ENCODE measurements around the gene TTC31.
"Not testable (repeated sequence)": the region's sequence is repeated elsewhere in the genome, so short reads cannot be mapped to it uniquely, and the experiment has no call there.

Gene TTC31

GRCh38 chr2:74482801-74483674 lies at the start of gene TTC31, which contains the start of gene CCDC142:
TSS of gene TTC31 (plus strand) at chr2:74483081. CDS start at chr2:74483096, 15 bp downstream.
TSS of gene CCDC142 (minus strand) at chr2:74482998. CDS start at chr2:74482837, 161 bp downstream.
- Mint-ChIP-seq H3K27me3 (no peaks in the 10 kb centered on the region), H3K36me3 (peaks cover 37% of the 10 kb centered on the region), H3K27ac (peak within 1 kb of the TSS; percentile 98), H3K9me3 (no peaks in the 10 kb centered on the region), H3K4me1 (peaks cover 51% of the 10 kb centered on the region), H3K4me3 (peak within 1 kb of the TSS; percentile 100)
- CTCF ChIA-PET: interaction anchor here (0.8 to 6.1 kb wide), 21 partner anchors 9 to 118 kb away, joined by 3 to 86 read pairs (median 4); partner anchors contain the start of genes AUP1, HTRA2, INO80B and MOGS
- DNase-seq: peak; percentile 96

- Mint-ChIP-seq H3K9me3 (no peaks in the 10 kb centered on the region), H3K27ac (no peak overlapping the region), H3K27me3 (peaks cover 48% of the 10 kb centered on the region), H3K36me3 (no peaks in the 10 kb centered on the region), H3K4me1 (peaks cover 15% of the 10 kb centered on the region), H3K4me3 (no peak overlapping the region)
- CTCF ChIA-PET: no interaction called here
- no peak for DNase-seq
Observed at GRCh38 chr2:74436111-74436805, 46.6 kb upstream of the TTC31 start.

- H3K36me3 Mint-ChIP-seq: no peaks in the 10 kb centered on the region
- CTCF ChIA-PET: no interaction called here
- no peak overlapping the region for H3K27ac Mint-ChIP-seq
- H3K9me3 Mint-ChIP-seq: no peaks in the 10 kb centered on the region
- peaks cover 55% of the 10 kb centered on the region for H3K27me3 Mint-ChIP-seq
- H3K4me1 Mint-ChIP-seq: peaks cover 17% of the 10 kb centered on the region
- no peak for DNase-seq
- no peak overlapping the region for H3K4me3 Mint-ChIP-seq
Observed at GRCh38 chr2:74436848-74437695, 45.8 kb upstream of the TTC31 start.

- CTCF ChIA-PET: interaction anchor here (1.0 kb wide), 1 partner anchor 13 kb away, joined by 3 read pairs; no protein-coding TSS in a partner anchor
- Mint-ChIP-seq H3K9me3 (no peaks in the 10 kb centered on the region), H3K27me3 (peaks cover 61% of the 10 kb centered on the region), H3K27ac (no peak overlapping the region), H3K36me3 (no peaks in the 10 kb centered on the region), H3K4me1 (peaks cover 22% of the 10 kb centered on the region), H3K4me3 (no peak overlapping the region)
- no peak for DNase-seq
Observed at GRCh38 chr2:74438248-74438647, 44.6 kb upstream of the TTC31 start.

GRCh38 chr2:74439373-74439772 lies 43.5 kb upstream of the TTC31 start:
- no peak for DNase-seq
- Mint-ChIP-seq H3K4me3 (no peak overlapping the region), H3K27ac (no peak overlapping the region), H3K4me1 (peaks cover 22% of the 10 kb centered on the region), H3K36me3 (no peaks in the 10 kb centered on the region), H3K27me3 (peaks cover 73% of the 10 kb centered on the region), H3K9me3 (no peaks in the 10 kb centered on the region)
- CTCF ChIA-PET: interaction anchor here (0.9 to 1.3 kb wide), 3 partner anchors 10 to 14 kb away, joined by 3 to 4 read pairs (median 3); no protein-coding TSS in a partner anchor

- H3K27ac Mint-ChIP-seq: no peak overlapping the region
Observed at GRCh38 chr2:74439803-74440377, 43.0 kb upstream of the TTC31 start.

DNA sequence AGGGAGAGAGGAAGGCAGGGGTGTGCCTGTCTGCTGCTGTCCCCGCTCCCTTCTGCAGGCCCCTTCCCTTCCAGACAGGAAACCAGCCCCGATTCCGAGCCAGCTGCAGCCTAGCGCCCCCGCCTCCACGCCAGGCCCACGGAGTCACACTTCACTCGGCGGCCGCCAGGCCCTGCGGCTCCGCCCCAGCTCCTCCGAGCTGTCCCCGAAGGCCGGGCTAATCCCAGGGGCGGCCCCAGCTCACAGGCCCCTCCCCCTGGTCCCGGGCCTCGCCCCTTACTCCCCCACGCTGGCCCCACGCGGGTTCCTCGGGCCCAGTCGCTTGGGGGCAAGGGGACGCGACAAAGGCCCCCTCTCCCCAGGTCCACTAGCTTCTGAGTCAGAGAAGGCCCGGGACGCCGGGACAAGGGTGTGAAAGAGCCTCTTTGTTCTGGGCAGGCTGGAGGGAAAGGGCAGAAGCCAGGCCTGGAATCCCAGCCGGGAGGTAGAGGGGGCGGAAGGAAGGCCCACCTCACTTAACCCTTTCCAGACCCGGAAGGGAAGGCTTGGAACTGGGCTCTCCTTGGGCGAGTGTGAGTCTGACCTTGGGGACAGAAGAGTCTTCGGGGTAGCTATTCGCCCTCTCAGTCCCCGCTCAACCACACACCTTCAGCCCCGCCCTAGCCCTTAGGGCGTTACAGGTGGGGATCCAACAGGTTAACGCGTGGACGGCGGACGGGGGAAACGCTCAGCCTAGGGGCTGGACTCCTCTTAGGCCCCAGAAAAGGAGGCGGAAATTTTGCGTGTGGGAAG lies 42.3 kb upstream of the TTC31 start:
- Mint-ChIP-seq H3K27me3 (peaks cover 84% of the 10 kb centered on the region), H3K9me3 (no peaks in the 10 kb centered on the region), H3K27ac (no peak overlapping the region), H3K36me3 (no peaks in the 10 kb centered on the region), H3K4me1 (peaks cover 22% of the 10 kb centered on the region), H3K4me3 (peak overlapping the region; percentile 29)
- CTCF ChIA-PET: interaction anchor here (0.9 to 1.3 kb wide), 2 partner anchors 11 to 12 kb away, joined by 3 to 4 read pairs; no protein-coding TSS in a partner anchor
- peak; percentile 62 for DNase-seq

More at GRCh38 chr2:74439803-74440377, 43.0 kb upstream of the TTC31 start:
- Mint-ChIP-seq H3K4me1 (peaks cover 22% of the 10 kb centered on the region), H3K4me3 (no peak overlapping the region), H3K27me3 (peaks cover 78% of the 10 kb centered on the region), H3K9me3 (no peaks in the 10 kb centered on the region), H3K36me3 (no peaks in the 10 kb centered on the region)
- CTCF ChIA-PET: interaction anchor here (0.9 to 1.3 kb wide), 2 partner anchors 10 to 12 kb away, joined by 3 to 4 read pairs; no protein-coding TSS in a partner anchor
- DNase-seq: no peak

DNA sequence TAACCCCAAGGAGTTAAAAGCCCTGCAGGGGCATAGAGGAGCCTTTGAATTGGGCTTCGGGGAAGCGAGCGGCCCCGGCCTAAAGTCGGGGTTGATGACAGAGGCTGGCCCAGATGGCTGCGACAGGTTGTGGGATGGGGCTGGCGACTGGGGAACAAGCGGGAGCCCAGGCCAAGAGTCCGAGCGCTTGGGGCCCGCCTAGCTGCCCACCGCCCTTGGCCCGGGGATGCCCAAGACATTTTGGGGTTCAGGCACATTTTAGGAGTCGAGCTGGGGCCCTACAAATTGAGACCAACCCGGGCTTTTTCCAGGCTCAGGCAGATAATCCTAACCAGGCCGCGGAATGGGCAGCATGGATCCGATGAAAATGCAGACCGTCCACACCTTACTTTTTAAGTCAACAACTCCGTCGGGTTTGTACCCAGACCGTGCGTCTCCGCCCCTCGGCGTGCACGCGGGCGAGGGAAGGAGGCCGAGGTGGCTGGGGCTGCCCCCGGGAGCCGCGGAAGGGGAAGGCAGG lies 41.7 kb upstream of the TTC31 start:
- H3K4me1 Mint-ChIP-seq: peaks cover 22% of the 10 kb centered on the region
- H3K4me3 Mint-ChIP-seq: no peak overlapping the region
- H3K27ac Mint-ChIP-seq: no peak overlapping the region
- H3K27me3 Mint-ChIP-seq: peaks cover 81% of the 10 kb centered on the region
- no peaks in the 10 kb centered on the region for H3K9me3 Mint-ChIP-seq
- no peak for DNase-seq
- CTCF ChIA-PET: no interaction called here
- H3K36me3 Mint-ChIP-seq: no peaks in the 10 kb centered on the region

- Mint-ChIP-seq H3K4me1 (peaks cover 21% of the 10 kb centered on the region), H3K9me3 (no peaks in the 10 kb centered on the region), H3K27me3 (peaks cover 86% of the 10 kb centered on the region), H3K4me3 (peak within 1 kb of the TSS; percentile 57), H3K36me3 (no peaks in the 10 kb centered on the region), H3K27ac (no peak within 1 kb of the TSS)
- DNase-seq: peak; percentile 52
- CTCF ChIA-PET: interaction anchor here (0.6 to 1.6 kb wide), 2 partner anchors 9 to 12 kb away, joined by 3 to 5 read pairs; partner anchors contain the start of gene INO80B
Observed at GRCh38 chr2:74441690-74442482, 41.0 kb upstream of the TTC31 start, which contains the start of gene RTKN. TSS of gene RTKN (minus strand) at chr2:74441937. CDS start at chr2:74441816, 121 bp downstream.

DNA sequence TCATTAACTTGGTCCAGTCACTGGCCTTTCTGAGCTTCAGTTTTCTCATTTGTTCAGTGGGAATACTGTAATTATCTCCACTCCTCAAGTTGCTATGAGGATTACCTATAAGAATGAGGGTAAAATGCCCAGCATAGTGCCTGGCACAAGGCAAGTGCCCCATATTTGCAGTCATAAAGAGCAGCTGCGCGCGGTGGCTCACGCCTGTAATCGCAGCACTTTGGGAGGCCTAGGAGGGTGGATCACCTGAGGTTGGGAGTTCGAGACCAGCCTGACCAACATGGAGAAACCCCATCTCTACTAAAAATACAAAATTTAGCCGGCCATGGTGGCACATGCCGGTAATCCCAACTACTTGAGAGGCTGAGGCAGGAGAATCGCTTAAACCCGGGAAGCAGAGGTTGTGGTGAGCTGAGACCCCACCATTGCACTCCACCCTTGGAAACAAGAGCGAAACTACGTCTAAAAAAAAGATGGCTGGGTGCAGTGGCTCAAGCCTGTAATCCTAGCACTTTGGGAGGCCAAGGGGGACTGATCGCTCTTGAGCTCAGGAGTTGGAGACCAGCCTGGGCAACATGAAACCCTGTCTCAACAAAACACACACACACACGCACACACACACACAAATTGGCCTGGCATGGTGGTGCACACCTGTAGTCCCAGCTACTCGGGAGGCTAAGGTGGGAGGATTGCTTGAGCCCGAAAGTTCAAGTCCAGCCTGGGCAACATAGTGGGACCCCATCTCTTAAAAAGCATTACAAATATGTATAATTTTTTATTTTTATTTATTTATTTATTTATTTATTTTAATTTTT lies 40.2 kb upstream of the TTC31 start:
- H3K9me3 Mint-ChIP-seq: not testable (repeated sequence)

More for the DNA sequence above, 40.2 kb upstream of the TTC31 start:
- H3K4me3 Mint-ChIP-seq: peak overlapping the region; percentile 57
- H3K36me3 Mint-ChIP-seq, H3K27ac Mint-ChIP-seq, DNase-seq: not testable (repeated sequence)
- peaks cover 86% of the 10 kb centered on the region for H3K27me3 Mint-ChIP-seq
- peaks cover 17% of the 10 kb centered on the region for H3K4me1 Mint-ChIP-seq
- CTCF ChIA-PET: interaction anchor here (0.6 to 1.6 kb wide), 2 partner anchors 8 to 11 kb away, joined by 3 to 5 read pairs; partner anchors contain the start of gene INO80B
